ENCODE results near the gene DCXR. TPM values are rescaled to one million over a fixed set of nuclear protein-coding genes. Genes with fewer than 3 reads are reported as not detected.
"Not testable (repeated sequence)": the region's sequence is repeated elsewhere in the genome, so short reads cannot be mapped to it uniquely, and the experiment has no call there.

DCXR gene
- total RNA-seq, 1 donor, result 29.3 TPM

- DNase-seq (ENCODE audit: low read depth), result no peak
- TF ChIP-seq CTCF (IDR thresholded peaks at IDR 0.05; ENCODE audit: insufficient read depth, low read length), result no peak
Observed at GRCh38 chr17:82039695-82040299, 2.3 kb upstream of the DCXR start.

GRCh38 chr17:82038796-82039409, 1.4 kb upstream of the DCXR start:
- H3K4me3 ChIP-seq (ENCODE audit: low read depth, low read length); DNase-seq (ENCODE audit: low read depth): not testable (repeated sequence)

More at GRCh38 chr17:82039695-82040299, 2.3 kb upstream of the DCXR start:
- no peak overlapping the region for H3K4me3 ChIP-seq (ENCODE audit: low read depth, low read length)

GRCh38 chr17:82037889-82038195, 345 bp upstream of the DCXR start:
- DNase-seq (ENCODE audit: low read depth), result no peak
- no peak for TF ChIP-seq CTCF (IDR thresholded peaks at IDR 0.05; ENCODE audit: insufficient read depth, low read length)
- peak overlapping the region; percentile 63 for H3K4me3 ChIP-seq (ENCODE audit: low read depth, low read length)

- TF ChIP-seq CTCF (IDR thresholded peaks at IDR 0.05; ENCODE audit: insufficient read depth, low read length), result no peak
- no peak for DNase-seq (ENCODE audit: low read depth)
- H3K4me3 ChIP-seq (ENCODE audit: low read depth, low read length), result peak overlapping the region; percentile 79
Observed at GRCh38 chr17:82036634-82037091, 834 bp downstream of the DCXR start.

- no peak for TF ChIP-seq CTCF (IDR thresholded peaks at IDR 0.05; ENCODE audit: insufficient read depth, low read length)
- DNase-seq (ENCODE audit: low read depth), result no peak
- H3K4me3 ChIP-seq (ENCODE audit: low read depth, low read length), result peak overlapping the region; percentile 79
Observed at GRCh38 chr17:82035956-82036633, 1.4 kb downstream of the DCXR start.

GRCh38 chr17:82035488-82035887, 2.0 kb downstream of the DCXR start:
- no peak overlapping the region for H3K4me3 ChIP-seq (ENCODE audit: low read depth, low read length)
- no peak for TF ChIP-seq CTCF (IDR thresholded peaks at IDR 0.05; ENCODE audit: insufficient read depth, low read length)
- DNase-seq (ENCODE audit: low read depth), result no peak

GRCh38 chr17:82034371-82035011, 3.0 kb downstream of the DCXR start:
- H3K4me3 ChIP-seq (ENCODE audit: low read depth, low read length), result no peak overlapping the region
- no peak for TF ChIP-seq CTCF (IDR thresholded peaks at IDR 0.05; ENCODE audit: insufficient read depth, low read length)
- no peak for DNase-seq (ENCODE audit: low read depth)
